ENCODE data around the gene CTIF.

- TF ChIP-seq CTCF (conservative IDR thresholded peaks at IDR 0.05 in 1 of 2, IDR thresholded peaks at IDR 0.05 in 1 of 2; ENCODE audit: low read depth in 1 of 2, low read length in 2 of 2): no peak
- TF ChIP-seq EZH2 (IDR thresholded peaks at IDR 0.05; ENCODE audit: low read length, missing control alignments): no peak
Measured at GRCh38 chr18:48493434-48494230, 45.2 kb upstream of the CTIF start.
